NOMO-1 treated with DMSO at 0.1 percent for 48 hours (cell line): ENCODE results near the gene ELAPOR1.
A peak's percentile ranks its signal among the peaks of the same experiment; 100 is the strongest.

Experiments
- DNase-seq: peaks from one replicate; lab custom pipeline; 2025; ENCODE audit not compliant: unreplicated experiment; lab: John Stamatoyannopoulos, UW

ELAPOR1 gene, protein sequence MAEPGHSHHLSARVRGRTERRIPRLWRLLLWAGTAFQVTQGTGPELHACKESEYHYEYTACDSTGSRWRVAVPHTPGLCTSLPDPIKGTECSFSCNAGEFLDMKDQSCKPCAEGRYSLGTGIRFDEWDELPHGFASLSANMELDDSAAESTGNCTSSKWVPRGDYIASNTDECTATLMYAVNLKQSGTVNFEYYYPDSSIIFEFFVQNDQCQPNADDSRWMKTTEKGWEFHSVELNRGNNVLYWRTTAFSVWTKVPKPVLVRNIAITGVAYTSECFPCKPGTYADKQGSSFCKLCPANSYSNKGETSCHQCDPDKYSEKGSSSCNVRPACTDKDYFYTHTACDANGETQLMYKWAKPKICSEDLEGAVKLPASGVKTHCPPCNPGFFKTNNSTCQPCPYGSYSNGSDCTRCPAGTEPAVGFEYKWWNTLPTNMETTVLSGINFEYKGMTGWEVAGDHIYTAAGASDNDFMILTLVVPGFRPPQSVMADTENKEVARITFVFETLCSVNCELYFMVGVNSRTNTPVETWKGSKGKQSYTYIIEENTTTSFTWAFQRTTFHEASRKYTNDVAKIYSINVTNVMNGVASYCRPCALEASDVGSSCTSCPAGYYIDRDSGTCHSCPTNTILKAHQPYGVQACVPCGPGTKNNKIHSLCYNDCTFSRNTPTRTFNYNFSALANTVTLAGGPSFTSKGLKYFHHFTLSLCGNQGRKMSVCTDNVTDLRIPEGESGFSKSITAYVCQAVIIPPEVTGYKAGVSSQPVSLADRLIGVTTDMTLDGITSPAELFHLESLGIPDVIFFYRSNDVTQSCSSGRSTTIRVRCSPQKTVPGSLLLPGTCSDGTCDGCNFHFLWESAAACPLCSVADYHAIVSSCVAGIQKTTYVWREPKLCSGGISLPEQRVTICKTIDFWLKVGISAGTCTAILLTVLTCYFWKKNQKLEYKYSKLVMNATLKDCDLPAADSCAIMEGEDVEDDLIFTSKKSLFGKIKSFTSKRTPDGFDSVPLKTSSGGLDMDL

DNA sequence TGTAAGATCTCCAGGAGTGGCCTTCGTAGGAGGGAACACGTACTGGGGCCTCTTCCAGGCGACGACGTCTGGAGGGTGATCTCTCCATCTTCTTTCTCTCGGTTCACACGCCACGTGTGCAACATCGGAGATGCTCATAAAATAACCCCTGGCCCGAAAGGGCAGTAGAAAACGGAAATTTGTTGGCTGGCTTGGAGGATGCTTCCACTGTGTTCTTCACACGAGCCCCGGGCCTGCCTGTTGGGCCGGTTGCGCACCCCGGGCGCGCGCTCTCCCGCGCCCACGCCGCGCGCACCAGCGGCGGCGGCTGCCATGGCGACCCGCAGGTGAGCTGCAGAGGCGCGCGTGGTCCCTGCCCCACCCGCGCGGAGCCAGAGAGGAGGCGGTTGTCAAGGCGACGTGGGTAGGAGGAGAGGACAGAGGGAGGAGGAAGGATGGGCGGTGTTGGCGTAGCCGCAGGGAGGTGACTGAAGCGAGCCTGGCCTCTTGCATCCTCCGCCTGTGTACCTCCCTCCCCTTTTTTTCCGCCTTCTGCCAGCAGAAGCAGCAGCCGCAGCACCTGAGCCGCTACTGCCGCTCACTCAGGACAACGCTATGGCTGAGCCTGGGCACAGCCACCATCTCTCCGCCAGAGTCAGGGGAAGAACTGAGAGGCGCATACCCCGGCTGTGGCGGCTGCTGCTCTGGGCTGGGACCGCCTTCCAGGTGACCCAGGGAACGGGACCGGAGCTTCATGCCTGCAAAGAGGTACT is at the start of gene ELAPOR1:
TSS of gene ELAPOR1 (plus strand) at position 526 of the 752 bp plus-strand sequence. CDS start at position 595, 69 bp downstream.
- no peak for DNase-seq

GRCh38 chr1:109065137-109065536 is 48.8 kb upstream of the ELAPOR1 start:
- DNase-seq: no peak

DNA sequence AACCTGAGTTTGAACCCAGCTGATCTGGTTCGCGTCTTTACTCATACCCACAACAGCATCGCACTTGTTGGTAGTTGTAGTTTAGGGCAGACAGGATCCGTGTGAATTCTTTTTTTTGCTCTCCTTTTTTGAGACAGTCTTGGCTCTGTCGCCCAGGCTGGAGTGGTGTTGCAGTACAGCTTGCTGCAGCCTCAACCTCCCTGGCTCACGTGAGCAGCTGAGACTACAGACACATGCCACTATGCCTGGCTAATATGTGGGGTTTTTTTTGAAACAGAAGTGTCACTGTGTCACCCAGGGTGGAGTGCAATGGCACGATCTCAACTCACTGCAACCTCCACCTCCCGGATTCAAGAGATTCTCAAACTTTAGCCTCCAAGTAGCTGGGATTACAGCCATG is 46.0 kb upstream of the ELAPOR1 start:
- DNase-seq: no peak

GRCh38 chr1:109069294-109069693 is 44.6 kb upstream of the ELAPOR1 start:
- no peak for DNase-seq

DNA sequence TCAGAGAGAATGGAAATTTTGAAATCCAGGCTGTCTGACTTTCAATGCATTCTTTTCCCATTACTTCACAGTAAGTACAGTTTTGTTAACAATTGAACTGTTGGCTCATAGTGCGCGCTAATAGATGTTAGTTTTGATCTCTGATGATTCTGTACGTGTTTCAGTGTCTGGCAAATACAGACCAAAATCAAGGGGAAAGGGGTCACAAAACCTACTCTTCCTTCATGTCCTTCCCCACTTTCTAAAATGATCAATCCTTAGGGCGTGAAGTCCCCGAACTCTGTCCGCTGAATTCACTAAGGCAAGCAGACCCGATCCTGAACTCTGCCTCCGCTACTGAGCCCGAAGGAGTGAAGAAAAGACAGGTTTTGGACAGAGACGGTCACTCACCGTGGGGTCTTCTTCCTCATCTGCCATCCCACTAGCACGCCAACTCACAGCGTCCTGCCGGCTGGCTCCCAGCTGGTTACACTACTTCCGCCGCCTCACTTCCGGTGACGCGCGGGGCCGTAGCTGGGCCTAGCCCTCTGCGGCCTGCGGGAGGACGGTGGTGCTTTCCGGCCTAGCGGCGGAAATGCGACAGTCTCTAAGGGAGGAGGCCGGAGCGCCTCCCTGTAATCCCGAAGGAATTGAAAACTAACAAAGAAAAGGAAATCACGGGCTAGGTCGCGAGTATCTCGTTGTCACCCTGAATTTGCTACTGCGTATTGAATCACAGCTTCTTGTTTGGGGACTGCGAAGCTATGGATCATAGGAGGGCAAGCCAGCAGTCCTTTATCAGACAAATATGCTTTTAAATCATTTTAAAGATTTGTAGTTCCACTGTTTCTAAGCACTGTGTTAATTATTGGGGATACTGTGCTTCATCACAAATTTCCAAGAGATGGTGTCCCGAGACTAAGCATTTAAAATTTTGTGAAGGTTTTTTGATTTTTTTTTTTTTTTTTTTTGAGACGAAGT is 38.1 kb upstream of the ELAPOR1 start, which contains the start of gene TAF13:
TSS of gene TAF13 (minus strand) at position 473 of the 960 bp plus-strand sequence. CDS start at position 417, 56 bp downstream.
- peak; percentile 86 for DNase-seq

DNA sequence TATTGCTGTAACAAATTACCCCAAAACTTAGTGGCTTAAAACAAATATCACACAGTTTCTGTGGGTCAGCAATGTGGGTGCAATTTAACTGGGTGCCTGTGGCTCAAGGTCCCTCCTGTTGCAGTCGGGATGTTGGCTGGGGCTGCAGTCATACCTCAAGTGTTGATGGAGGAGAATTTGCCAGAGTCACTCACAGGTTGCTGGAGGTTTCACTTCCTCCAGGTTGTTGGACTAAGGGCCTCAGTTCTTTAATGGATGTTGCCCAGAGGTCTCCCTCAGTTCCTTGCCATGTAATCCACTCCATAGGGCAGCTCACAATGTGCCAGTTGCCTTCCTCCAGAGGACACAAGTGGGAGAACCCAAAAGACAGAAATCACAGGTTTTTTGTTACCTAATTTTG is 35.6 kb upstream of the ELAPOR1 start:
- peak; percentile 59 for DNase-seq

GRCh38 chr1:109079240-109079622 is 34.7 kb upstream of the ELAPOR1 start:
- no peak for DNase-seq

DNA sequence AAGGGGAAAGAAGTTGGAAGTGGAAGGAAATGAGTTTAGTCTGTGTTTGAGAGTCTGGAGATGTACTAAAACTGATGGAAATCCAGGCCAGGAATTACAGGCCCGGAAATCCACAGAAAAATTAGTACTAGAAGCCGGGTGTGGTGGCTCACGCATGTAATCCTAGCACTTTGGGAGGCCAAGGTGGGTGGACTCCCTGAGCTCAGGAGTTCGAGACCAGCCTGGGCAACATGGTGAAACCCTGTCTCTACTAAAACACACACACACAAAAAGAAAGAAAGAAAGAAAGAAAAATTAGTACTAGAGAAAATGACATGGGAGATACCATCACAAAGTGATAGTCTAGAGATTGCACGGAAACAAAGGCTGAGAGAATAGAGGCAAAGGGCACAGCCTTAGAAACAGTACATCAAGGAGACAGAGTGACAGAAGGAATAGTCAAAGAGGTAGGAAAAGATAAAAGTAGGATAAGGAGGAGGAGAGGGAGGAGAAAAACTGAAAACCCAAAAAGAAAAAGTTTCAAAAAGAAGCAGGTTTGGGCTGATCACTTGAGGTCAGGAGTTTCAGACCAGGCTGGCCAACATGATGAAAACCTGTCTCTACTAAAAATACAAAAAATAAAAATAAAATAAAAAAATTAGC is 33.4 kb upstream of the ELAPOR1 start:
- no peak for DNase-seq

DNA sequence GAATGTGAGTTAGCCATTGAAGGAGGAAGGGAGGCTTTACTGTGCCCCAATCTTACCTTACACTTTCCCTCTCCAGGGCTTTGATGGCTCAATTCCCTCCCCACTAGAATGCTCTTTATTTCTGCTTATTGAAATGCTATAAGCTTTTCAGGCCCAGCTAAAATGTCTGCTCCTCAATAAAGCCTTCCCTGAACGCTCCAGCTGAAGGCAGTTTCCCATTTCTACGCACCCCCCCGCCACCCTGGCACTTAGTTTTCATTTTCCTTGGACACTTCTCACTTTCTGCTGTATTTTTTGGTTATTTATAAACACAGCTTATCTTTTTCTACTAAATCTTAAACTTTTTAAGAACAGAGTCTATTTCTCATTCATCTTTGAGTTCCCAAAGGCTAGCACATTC is 30.4 kb upstream of the ELAPOR1 start:
- DNase-seq: no peak

DNA sequence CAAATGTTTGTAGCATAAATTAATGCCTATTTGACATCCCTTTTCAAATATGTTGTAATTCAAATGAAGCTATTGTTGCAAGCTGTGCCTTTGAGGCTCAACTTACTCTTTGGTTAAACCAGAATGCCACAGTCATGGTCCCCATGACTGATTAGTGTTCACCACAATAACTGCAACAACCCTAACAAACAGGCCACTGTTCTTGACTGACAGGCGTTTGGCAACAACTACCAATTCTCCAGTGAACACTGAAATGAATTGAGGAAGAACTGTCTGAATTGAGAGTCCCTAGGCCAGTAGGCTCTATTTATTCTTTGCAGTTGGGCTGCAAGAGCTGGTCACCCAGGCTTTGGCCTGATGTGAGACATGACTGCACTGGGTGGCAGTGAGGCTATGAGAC is 30.0 kb upstream of the ELAPOR1 start:
- peak; percentile 32 for DNase-seq

DNA sequence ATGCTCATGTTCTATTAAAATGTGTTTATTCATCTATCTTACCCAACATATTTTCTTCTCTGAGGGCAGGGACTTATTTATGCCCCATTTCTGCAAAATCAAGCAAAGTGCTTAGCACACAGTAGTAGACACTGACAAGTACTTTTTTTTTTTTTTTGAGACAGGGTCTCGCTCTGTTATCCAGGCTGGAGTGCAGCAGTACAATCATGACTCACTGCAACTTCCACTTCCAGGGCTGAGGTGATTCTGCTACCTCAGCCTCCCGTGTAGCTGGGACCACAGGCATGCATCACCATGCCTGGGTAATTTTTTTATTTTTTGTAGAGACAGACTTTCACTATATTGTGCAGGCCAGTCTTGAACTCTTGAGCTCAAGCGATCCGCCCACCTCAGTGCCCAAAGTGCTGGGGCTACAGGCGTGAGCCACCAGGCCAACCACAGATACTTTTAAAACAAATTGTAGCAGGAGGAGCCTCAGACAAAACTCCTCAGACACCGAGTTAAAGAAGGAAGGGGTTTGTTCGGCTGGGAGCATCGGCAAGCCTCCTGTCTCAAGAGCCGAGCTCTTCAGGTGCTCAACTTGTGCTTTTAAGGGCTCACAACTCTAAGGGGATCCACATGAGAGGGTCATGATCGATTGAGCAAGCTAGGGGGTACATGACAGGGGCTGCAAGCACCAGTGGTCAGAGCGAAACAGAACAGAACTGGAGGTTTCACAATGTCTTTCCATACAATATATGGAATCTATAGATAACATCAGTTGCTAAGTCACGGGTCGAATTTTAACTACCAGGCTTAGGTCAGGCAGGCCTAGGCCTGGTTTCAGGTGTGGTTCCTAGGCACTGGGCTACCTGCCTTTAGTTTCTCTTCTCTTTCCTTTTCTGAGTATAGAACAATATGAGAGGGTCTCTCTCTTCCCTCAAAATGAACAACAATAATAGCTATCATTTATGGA is 29.1 kb upstream of the ELAPOR1 start:
- no peak for DNase-seq

- DNase-seq: no peak
These were observed 24.5 kb upstream of the ELAPOR1 start for GRCh38 chr1:109089242-109090015.

- peak; percentile 96 for DNase-seq
These were observed 23.5 kb upstream of the ELAPOR1 start, which contains the start of gene TMEM167B for GRCh38 chr1:109090196-109091077. Gene TMEM167B, plus strand, starts transcription at chr1:109090764. Its CDS starts 109 bp downstream, at chr1:109090873.

- peak; percentile 71 for DNase-seq
These were observed 22.7 kb upstream of the ELAPOR1 start for GRCh38 chr1:109091078-109091838.

DNA sequence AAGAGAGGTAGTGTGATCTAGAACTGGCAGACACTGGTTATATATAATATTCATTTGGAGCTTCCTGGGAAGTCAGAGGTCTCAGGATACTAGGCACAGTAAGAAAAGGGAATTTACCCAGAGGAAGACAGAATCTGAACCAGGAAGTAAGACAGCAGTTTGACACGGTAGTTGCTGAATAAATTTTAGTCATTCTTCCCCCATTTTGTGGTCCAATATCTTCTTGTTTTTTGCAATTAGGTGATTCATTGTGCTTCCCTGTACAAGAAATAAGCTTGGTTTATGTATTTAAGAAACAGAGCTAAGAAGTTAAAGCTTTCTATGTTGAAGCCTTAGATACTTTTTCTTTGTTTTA is 22.1 kb upstream of the ELAPOR1 start:
- peak; percentile 76 for DNase-seq

- DNase-seq: no peak
These were observed 19.5 kb upstream of the ELAPOR1 start for GRCh38 chr1:109094377-109094803.
